Endothelial cell of umbilical vein (primary cell): ENCODE results near the gene SMAD1.

Experiments used
- EZH2 ChIP-seq: IDR thresholded peaks from 2 replicates; pipeline ENCODE4 v1.6.1; 2012; ENCODE audit warnings: borderline replicate concordance, low read depth, mild to moderate bottlenecking, moderate library complexity, low read length, inconsistent platforms; ENCODE audit not compliant: severe bottlenecking
- GATA2 ChIP-seq: IDR thresholded peaks from 2 replicates; pipeline ENCODE4 v1.7.0; 2011; ENCODE audit warnings: low read depth, mild to moderate bottlenecking, moderate library complexity, mixed read lengths, low read length; ENCODE audit not compliant: insufficient read length, insufficient read depth
- MYC ChIP-seq: IDR thresholded peaks from one replicate; pipeline ENCODE4 v1.6.1; 2011; ENCODE audit warnings: mild to moderate bottlenecking, low read depth, low read length
- POLR2A ChIP-seq: IDR thresholded peaks from 2 replicates; pipeline ENCODE4 v1.6.1; 2012; ENCODE audit warnings: low read depth, mild to moderate bottlenecking, control low read depth, low read length
- POLR2AphosphoS5 ChIP-seq: IDR thresholded peaks from 2 replicates; pipeline ENCODE4 v1.6.1; 2012; ENCODE audit warnings: low read depth, mild to moderate bottlenecking, control low read depth, low read length, moderate library complexity; ENCODE audit not compliant: insufficient read depth
- TF ChIP-seq, protein P1 (sequence below), 2 donors: IDR thresholded peaks; 1 replicate in 1 of 2; 2 replicates in 1 of 2; pipeline ENCODE4 v1.5.1; 2011; ENCODE audit warnings: low read length in 2 of 2, mild to moderate bottlenecking in 2 of 2, moderate library complexity in 2 of 2, control low read depth in 1 of 2, inconsistent platforms in 1 of 2, low read depth in 1 of 2; ENCODE audit not compliant: insufficient read depth in 1 of 2; ENCODE audit errors: extremely low read depth in 1 of 2
- TF ChIP-seq, protein P2 (sequence below): IDR thresholded peaks from 2 replicates; pipeline ENCODE4 v1.6.1; 2011; ENCODE audit not compliant: insufficient read depth, insufficient read length

DNA sequence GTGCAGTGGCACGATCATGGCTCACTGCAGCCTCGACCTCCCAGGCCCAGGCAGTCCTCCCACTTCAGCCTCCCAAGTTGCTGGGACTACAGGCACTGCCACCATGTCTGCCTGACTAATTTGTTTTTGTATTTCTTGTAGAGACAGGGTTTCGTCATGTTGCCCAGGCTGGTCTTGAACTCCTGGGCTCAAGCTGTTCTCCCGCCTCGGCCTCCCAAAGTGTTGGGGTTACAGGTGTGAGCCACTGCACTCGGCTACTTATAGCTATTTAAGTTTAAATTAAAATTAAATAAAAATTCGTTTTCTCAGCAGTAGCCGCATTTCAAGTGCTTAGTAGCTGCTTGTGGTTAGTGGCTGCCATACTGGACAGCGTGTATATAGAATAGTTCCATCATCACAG is 3.5 kb downstream of the SMAD1 start:
- no peak for TF ChIP-seq EZH2
- TF ChIP-seq, protein P1, sequence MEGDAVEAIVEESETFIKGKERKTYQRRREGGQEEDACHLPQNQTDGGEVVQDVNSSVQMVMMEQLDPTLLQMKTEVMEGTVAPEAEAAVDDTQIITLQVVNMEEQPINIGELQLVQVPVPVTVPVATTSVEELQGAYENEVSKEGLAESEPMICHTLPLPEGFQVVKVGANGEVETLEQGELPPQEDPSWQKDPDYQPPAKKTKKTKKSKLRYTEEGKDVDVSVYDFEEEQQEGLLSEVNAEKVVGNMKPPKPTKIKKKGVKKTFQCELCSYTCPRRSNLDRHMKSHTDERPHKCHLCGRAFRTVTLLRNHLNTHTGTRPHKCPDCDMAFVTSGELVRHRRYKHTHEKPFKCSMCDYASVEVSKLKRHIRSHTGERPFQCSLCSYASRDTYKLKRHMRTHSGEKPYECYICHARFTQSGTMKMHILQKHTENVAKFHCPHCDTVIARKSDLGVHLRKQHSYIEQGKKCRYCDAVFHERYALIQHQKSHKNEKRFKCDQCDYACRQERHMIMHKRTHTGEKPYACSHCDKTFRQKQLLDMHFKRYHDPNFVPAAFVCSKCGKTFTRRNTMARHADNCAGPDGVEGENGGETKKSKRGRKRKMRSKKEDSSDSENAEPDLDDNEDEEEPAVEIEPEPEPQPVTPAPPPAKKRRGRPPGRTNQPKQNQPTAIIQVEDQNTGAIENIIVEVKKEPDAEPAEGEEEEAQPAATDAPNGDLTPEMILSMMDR (IDR thresholded peaks at IDR 0.05; ENCODE audit: extremely low read depth in 1 of 2, insufficient read depth in 1 of 2, low read depth in 1 of 2, low read length in 2 of 2), result no peak
- no peak for TF ChIP-seq POLR2AphosphoS5
- TF ChIP-seq, protein P2, sequence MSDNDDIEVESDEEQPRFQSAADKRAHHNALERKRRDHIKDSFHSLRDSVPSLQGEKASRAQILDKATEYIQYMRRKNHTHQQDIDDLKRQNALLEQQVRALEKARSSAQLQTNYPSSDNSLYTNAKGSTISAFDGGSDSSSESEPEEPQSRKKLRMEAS, result no peak
- TF ChIP-seq POLR2A, result no peak
- TF ChIP-seq MYC, result no peak
- TF ChIP-seq GATA2, result no peak
